NCI-H526 treated with DMSO at 0.1 percent for 48 hours (cell line): Measurements from ENCODE around the gene PIAS4.

Experiments
- DNase-seq: peaks from one replicate; lab custom pipeline; 2025; lab: John Stamatoyannopoulos, UW

Gene PIAS4

GRCh38 chr19:4059891-4060620 is 52.5 kb downstream of the PIAS4 start:
- DNase-seq = no peak

GRCh38 chr19:4060621-4061177 is 53.2 kb downstream of the PIAS4 start:
- DNase-seq = no peak

GRCh38 chr19:4061178-4061682 is 53.7 kb downstream of the PIAS4 start:
- DNase-seq = no peak

GRCh38 chr19:4061683-4062418 is 54.3 kb downstream of the PIAS4 start:
- DNase-seq = no peak

- DNase-seq = no peak
Observed at GRCh38 chr19:4062419-4063368, 55.2 kb downstream of the PIAS4 start.

- no peak for DNase-seq
Observed at GRCh38 chr19:4063369-4064148, 56.0 kb downstream of the PIAS4 start.

GRCh38 chr19:4064149-4064495 is 56.6 kb downstream of the PIAS4 start:
- DNase-seq = no peak

GRCh38 chr19:4064496-4065260 is 57.1 kb downstream of the PIAS4 start:
- no peak for DNase-seq

- DNase-seq = peak; percentile 77
Observed at GRCh38 chr19:4065430-4066175, 58.1 kb downstream of the PIAS4 start.

- no peak for DNase-seq
Observed at GRCh38 chr19:4066176-4066606, 58.7 kb downstream of the PIAS4 start.

GRCh38 chr19:4066682-4067395 is 59.3 kb downstream of the PIAS4 start, which contains the start of gene ZBTB7A:
Gene ZBTB7A, minus strand, starts transcription at chr19:4066899. Its CDS starts 11,667 bp downstream, at chr19:4055232.
- DNase-seq = peak; percentile 18

GRCh38 chr19:4067396-4068046 is 60.0 kb downstream of the PIAS4 start:
- DNase-seq = no peak

- DNase-seq = no peak
Observed at GRCh38 chr19:4068047-4068966, 60.8 kb downstream of the PIAS4 start.

- no peak for DNase-seq
Observed at GRCh38 chr19:4069331-4069959, 61.9 kb downstream of the PIAS4 start.

- DNase-seq = no peak
Observed at GRCh38 chr19:4071610-4072009, 64.1 kb downstream of the PIAS4 start.

- no peak for DNase-seq
Observed at GRCh38 chr19:4075373-4075772, 67.8 kb downstream of the PIAS4 start.

GRCh38 chr19:4077007-4077374 is 69.5 kb downstream of the PIAS4 start:
- DNase-seq = no peak
